T-helper 1 cell treated with Interleukin-12 subunit alpha and Interleukin-12 subunit beta and Interleukin-4 antibody, amounts not matched to agents 30 μg/mL and 1 μg/mL, for 36 hours (primary cell): ENCODE results near the gene CLDN5.

Experiments used
- H3K27ac Mint-ChIP-seq: one replicate; pipeline ENCODE4 v1.8.0; 2021; ENCODE audit warnings: mild to moderate bottlenecking, mixed read lengths
- H3K27me3 Mint-ChIP-seq: one replicate; pipeline ENCODE4 v1.8.0; 2021; ENCODE audit warnings: low read depth, mixed read lengths
- H3K36me3 Mint-ChIP-seq: one replicate; pipeline ENCODE4 v1.8.0; 2021; ENCODE audit warnings: low read depth, mixed read lengths
- H3K4me1 Mint-ChIP-seq: one replicate; pipeline ENCODE4 v1.8.0; 2021; ENCODE audit warnings: low read depth, mixed read lengths
- H3K4me3 Mint-ChIP-seq: one replicate; pipeline ENCODE4 v1.8.0; 2021; ENCODE audit warnings: mild to moderate bottlenecking, moderate library complexity, mixed read lengths
- H3K9me3 Mint-ChIP-seq: one replicate; pipeline ENCODE4 v1.8.0; 2021; ENCODE audit warnings: mixed read lengths

The CLDN5 gene

DNA sequence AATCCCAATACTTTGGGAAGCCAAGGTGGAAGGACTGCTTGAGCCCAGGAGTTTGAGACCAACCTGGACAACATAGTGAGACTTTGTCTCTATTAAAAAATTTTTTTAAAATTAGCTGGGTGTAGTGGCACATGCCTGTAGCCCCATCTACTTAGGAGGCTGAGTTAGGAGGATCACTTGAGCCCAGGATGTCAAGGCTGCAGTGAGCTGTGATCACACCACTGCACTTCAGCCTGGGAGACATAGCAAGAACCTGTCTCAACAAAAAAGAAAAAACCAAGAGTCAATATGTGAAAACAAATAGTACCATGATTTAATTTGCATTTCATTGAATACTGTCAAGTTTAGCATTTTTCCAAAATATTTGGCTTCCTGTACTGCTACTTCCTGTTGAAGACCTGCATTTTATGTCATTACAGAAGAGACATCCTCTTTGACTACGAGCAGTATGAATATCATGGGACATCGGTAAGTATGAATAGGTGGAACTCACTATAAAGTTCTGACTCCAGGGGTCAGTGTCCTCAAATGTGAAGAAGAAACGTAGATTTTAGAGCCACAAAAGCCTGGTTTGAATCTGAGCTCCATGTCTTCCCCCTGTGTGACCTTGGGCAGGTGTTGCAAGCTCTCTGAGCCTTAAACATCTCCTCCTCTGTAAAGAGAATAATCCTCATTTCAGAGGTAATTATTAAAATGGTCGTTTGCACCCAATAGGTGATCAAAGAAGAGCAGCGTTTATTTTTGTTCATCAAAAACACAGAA is 28.5 kb downstream of the CLDN5 start:
- Mint-ChIP-seq H3K36me3 (peaks cover 18% of the 10 kb centered on the region), H3K27me3 (no peaks in the 10 kb centered on the region), H3K4me3 (no peak overlapping the region), H3K27ac (peak overlapping the region; percentile 55), H3K4me1 (peaks cover 11% of the 10 kb centered on the region), H3K9me3 (no peaks in the 10 kb centered on the region)

DNA sequence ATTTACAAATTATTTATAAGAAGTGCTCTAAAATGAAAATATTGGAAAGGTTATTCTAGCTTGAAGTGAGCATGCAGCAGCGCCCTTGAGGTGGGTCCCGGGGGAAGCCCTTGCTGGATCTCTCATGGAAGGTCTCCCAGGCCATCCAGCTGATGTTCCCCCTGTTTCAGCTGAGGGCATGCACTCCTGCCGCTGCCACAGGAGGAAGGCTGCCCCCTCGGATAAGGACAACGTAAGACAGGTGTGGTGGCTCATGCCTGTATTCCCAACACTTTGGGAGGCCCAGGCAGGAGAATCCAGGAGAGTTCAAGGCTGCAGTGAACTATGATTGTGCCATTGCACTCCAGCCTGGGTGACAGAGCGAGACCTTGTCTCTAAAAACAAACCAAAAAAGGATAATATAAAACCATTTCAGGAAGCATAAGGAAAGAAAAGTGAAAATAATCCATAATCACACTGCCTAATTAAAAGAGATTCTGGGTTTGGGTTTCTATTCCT is 29.5 kb downstream of the CLDN5 start:
- Mint-ChIP-seq H3K27me3 (no peaks in the 10 kb centered on the region), H3K36me3 (peaks cover 20% of the 10 kb centered on the region), H3K27ac (no peak overlapping the region), H3K4me1 (peaks cover 16% of the 10 kb centered on the region), H3K4me3 (no peak overlapping the region), H3K9me3 (no peaks in the 10 kb centered on the region)

DNA sequence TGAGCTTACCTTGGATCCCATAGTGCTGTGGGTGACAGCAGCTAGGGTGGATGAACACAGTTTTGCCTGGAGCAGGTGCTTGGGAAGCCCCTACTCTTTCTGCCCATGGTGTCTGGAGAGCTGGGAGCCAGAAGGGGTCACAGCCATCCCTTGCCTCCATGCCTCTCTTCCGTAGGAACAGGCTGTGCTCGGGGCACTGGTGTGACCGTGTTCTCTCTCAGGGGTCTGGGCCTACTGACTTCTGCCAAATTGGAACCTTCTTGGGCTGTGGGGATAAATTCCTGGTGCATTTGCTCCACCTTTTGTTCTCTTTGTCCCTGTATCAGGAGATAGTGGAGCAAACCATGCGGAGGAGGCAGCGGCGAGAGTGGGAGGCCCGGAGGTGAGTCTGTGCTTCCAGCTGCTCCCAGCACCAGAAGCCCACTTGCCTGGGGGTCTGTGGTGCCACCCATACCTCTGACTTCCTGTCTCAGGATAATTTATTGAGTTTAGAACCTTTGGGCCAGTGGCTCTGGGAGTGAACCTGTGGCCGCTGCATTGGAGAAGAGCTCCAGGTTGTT is 30.1 kb downstream of the CLDN5 start:
- Mint-ChIP-seq H3K27ac (no peak overlapping the region), H3K9me3 (no peaks in the 10 kb centered on the region), H3K36me3 (peaks cover 24% of the 10 kb centered on the region), H3K27me3 (no peaks in the 10 kb centered on the region), H3K4me3 (no peak overlapping the region), H3K4me1 (peaks cover 16% of the 10 kb centered on the region)

DNA sequence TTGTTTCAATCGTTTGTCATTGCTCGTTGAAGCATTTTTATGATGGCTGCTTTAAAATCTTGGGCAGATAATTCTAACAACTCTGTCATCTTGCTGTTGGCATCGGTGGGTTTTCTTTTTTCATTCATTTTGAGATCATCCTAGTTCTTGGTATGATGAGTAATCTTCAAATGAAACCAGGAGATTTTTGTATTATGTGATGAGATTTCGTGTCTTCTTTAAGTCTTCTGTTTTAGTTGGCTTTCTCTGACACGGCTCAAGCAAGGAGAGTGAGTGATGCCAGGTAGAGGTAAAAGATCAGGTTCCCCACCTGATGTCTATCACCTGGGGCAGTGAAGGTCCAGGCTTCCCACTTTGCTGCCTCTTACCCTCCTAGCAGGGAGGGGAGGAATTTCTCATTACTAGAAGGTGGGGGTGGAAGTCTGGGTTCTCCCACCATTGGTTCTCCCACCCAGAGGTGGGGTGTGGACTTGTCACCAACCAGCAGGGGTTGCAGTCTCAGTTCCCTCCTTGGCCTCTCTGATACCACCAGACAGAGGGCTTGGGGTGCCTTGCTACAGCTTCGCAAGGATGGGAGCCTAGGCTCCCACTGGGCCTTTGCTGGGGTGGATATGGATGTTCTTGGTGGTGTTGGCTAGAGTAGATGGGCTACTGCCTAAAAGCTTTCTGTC is 31.6 kb downstream of the CLDN5 start:
- H3K27ac Mint-ChIP-seq: no peak overlapping the region
- H3K9me3 Mint-ChIP-seq: no peaks in the 10 kb centered on the region
- H3K27me3 Mint-ChIP-seq: no peaks in the 10 kb centered on the region
- peaks cover 16% of the 10 kb centered on the region for H3K4me1 Mint-ChIP-seq
- peaks cover 31% of the 10 kb centered on the region for H3K36me3 Mint-ChIP-seq
- no peak overlapping the region for H3K4me3 Mint-ChIP-seq

DNA sequence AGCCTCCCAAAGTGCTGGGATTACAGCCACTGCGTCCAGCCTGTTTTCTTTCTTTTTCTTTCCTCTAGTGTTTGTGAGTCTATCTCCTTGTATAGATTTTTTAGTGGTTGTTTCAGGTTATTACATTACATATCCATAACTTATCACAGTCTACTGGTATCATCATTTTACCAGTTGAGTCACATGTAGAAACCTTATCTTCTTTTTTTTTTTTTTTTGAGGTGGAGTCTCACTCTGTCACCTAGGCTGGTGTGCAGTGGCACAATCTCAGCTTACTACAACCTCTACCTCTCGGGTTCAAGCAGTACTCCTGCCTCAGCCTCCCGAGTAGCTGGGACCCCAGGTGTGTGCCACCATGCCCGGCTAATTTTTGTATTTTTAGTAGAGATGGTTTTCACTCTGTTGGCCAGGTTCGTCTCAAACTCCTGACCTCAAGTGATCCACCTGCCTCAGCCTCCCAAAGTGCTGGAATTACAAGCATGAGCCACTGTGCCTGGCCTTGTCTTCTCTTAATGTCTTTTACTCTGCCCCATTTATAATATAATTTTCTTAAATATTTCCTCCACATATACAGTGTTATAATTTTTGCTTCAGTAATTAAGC is 33.5 kb downstream of the CLDN5 start:
- H3K27me3 Mint-ChIP-seq: no peaks in the 10 kb centered on the region
- no peak overlapping the region for H3K27ac Mint-ChIP-seq
- H3K9me3 Mint-ChIP-seq: no peaks in the 10 kb centered on the region
- peaks cover 23% of the 10 kb centered on the region for H3K36me3 Mint-ChIP-seq
- peaks cover 13% of the 10 kb centered on the region for H3K4me1 Mint-ChIP-seq
- H3K4me3 Mint-ChIP-seq: no peak overlapping the region

DNA sequence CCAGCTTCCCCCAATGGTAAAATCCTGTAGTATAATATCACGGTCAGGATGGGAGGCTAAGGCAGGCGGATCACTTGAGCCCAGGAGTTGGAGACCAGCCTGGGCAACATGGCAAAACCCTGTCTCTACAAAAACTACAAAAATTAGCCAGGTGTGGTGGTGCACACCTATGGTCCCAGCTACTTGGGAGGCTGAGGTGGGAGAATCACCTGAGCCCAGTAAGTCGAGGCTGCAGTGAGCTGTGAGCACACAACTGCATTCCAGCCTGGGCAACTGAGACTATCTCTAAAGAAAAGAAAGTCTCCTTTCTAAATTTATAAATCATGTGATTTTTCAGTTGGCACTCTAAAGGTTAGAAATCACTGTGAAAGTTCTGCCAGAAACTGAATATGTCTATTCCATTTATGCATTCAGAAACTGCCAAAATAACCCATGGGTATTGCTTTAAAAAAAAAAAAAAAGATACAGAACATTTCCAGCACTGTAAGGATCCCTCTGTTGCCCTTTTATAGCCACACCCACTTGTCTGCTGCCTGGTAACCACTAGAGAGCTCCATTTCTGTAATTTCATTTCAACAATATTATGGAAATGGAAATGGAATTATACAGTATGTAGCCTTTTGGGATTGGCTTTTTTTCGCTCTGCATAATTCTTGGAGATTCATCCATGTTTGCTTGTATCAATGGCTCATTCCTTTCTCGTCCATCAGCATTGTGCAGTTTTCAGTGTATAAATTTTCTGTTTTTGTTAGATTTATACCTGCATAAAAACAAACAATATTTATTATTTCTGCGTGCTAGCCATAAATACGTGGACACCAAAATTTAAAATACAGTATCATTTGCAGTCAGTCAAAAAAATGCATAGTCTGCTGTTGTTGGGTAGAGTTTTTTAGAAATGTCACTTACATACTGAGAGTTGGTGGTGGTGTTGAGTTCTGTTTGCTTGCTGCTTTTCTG is 35.0 kb downstream of the CLDN5 start:
- Mint-ChIP-seq H3K4me3 (no peak overlapping the region), H3K9me3 (no peaks in the 10 kb centered on the region), H3K4me1 (peaks cover 14% of the 10 kb centered on the region), H3K36me3 (peaks cover 33% of the 10 kb centered on the region), H3K27me3 (no peaks in the 10 kb centered on the region), H3K27ac (no peak overlapping the region)

- no peak overlapping the region for H3K27ac Mint-ChIP-seq
- H3K36me3 Mint-ChIP-seq: peaks cover 36% of the 10 kb centered on the region
- no peaks in the 10 kb centered on the region for H3K27me3 Mint-ChIP-seq
- H3K9me3 Mint-ChIP-seq: no peaks in the 10 kb centered on the region
- H3K4me1 Mint-ChIP-seq: peaks cover 14% of the 10 kb centered on the region
- no peak overlapping the region for H3K4me3 Mint-ChIP-seq
These were observed 35.9 kb downstream of the CLDN5 start for GRCh38 chr22:19488285-19488684.

DNA sequence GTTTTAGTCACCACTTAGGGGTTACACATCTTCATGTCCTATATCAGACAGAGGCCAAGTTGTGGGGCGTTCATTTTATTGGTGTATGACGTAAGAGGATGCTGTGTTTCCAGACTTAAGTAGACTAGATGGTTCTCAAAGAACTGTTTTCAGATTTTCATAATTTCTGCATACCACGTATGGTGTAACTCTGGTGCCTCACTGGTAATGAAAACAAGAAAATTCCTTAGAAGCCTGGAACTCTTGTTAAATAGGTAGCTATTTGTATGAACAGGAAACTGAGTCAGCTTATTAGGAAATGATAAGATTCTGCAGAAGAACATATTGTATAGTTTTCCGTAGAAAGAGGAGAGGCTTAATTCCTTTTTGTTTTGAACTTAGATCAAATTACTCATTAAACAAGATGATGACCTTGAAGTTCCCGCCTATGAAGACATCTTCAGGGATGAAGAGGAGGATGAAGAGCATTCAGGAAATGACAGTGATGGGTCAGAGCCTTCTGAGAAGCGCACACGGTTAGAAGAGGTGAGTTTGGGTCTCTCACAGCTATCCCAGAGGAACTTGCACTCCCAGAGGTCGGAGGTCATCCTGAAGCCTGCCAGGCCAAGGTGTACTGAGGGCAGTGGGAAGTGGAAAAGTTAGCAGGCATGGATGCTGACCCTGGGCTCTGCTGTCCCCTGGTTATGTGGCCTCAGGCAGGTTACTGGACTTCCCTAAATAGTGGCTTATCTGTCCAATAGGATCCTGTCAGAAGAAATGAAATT is 40.5 kb downstream of the CLDN5 start:
- Mint-ChIP-seq H3K9me3 (no peaks in the 10 kb centered on the region), H3K4me3 (no peak overlapping the region), H3K4me1 (peaks cover 16% of the 10 kb centered on the region), H3K36me3 (peaks cover 31% of the 10 kb centered on the region), H3K27me3 (no peaks in the 10 kb centered on the region), H3K27ac (no peak overlapping the region)

DNA sequence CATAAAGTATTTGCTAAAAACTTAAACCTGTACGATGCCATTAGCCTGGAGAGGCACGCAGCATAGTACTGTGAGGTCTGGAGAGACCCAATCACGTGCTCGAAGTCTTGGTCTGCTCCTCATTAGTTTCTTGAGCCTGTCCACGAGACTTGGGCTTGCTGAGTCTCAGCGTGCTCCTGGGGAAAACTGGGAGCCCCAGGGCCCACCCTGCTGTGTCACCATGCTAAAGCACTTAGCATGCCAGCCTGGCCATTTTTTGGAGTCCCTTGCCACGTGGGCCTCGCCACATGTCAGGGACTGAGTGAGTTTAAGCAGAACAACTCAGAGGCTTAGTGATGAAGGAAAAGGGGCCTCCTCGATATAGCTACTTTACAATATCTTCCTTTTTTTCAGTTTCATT is 41.9 kb downstream of the CLDN5 start:
- no peak overlapping the region for H3K27ac Mint-ChIP-seq
- peaks cover 25% of the 10 kb centered on the region for H3K4me1 Mint-ChIP-seq
- no peaks in the 10 kb centered on the region for H3K9me3 Mint-ChIP-seq
- no peak overlapping the region for H3K4me3 Mint-ChIP-seq
- no peaks in the 10 kb centered on the region for H3K27me3 Mint-ChIP-seq
- peaks cover 24% of the 10 kb centered on the region for H3K36me3 Mint-ChIP-seq

- Mint-ChIP-seq H3K4me3 (peak overlapping the region; percentile 98), H3K27me3 (no peaks in the 10 kb centered on the region), H3K9me3 (no peaks in the 10 kb centered on the region), H3K27ac (peak overlapping the region; percentile 99), H3K4me1 (peaks cover 32% of the 10 kb centered on the region), H3K36me3 (peaks cover 26% of the 10 kb centered on the region)
These were observed 43.4 kb downstream of the CLDN5 start for GRCh38 chr22:19480789-19481188.

DNA sequence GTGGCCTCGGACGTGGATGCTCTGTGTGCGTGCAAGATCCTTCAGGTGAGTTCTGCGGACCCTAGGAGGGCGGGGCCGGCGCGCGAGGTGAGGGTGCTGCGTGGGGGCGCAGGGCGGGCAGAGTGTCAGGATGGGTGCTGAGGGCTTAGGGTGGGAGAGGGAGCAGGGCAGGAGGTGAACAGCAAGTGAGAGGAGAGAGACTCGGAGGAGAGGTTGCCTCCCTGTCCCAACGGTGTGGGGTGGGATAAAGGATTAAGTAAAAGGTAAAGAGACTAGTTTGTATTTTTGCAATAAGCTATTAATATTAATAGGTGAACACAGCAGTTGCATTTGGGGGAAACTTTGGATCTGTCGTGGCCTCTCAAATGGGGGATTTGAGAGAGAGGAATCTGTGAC is 44.0 kb downstream of the CLDN5 start:
- Mint-ChIP-seq H3K4me3 (peak overlapping the region; percentile 98), H3K36me3 (peaks cover 23% of the 10 kb centered on the region), H3K27me3 (no peaks in the 10 kb centered on the region), H3K27ac (peak overlapping the region; percentile 99), H3K4me1 (peaks cover 32% of the 10 kb centered on the region), H3K9me3 (no peaks in the 10 kb centered on the region)

- peaks cover 29% of the 10 kb centered on the region for H3K4me1 Mint-ChIP-seq
- peak within 1 kb of the TSS; percentile 98 for H3K4me3 Mint-ChIP-seq
- H3K9me3 Mint-ChIP-seq: no peaks in the 10 kb centered on the region
- H3K27ac Mint-ChIP-seq: peak within 1 kb of the TSS; percentile 99
- H3K36me3 Mint-ChIP-seq: peaks cover 17% of the 10 kb centered on the region
- no peaks in the 10 kb centered on the region for H3K27me3 Mint-ChIP-seq
These were observed 44.6 kb downstream of the CLDN5 start, which contains the start of gene CDC45 for GRCh38 chr22:19479355-19480172. Gene CDC45, plus strand, starts transcription at chr22:19479920. Its CDS starts 49 bp downstream, at chr22:19479969.
